Neural cell (in vitro differentiated cells): Measurements from ENCODE around the gene VPS39. TPM values are rescaled to one million over a fixed set of nuclear protein-coding genes. Genes with fewer than 3 reads are reported as not detected.

Source experiments
- H2AFZ ChIP-seq: fragments of 200-600, 300-800 bp; sonication (generic), shearing (Covaris generic); 2 replicates; pipeline ENCODE4 v1.6.0; 2014; ENCODE audit warnings: low read depth, mild to moderate bottlenecking, antibody characterized with exemption, low read length, moderate library complexity
- H3F3A ChIP-seq: fragments of 200-600 bp; shearing (Covaris generic); 2 replicates; pipeline ENCODE4 v1.6.1; 2016; ENCODE audit warnings: mild to moderate bottlenecking, moderate library complexity, mixed read lengths, antibody characterized with exemption, low read length; ENCODE audit not compliant: insufficient read depth, poor library complexity, severe bottlenecking
- H3K27ac ChIP-seq: fragments of 200-600, 300-800 bp; sonication (generic), shearing (Covaris generic); 2 replicates; pipeline ENCODE4 v1.5.1; 2014; ENCODE audit warnings: mild to moderate bottlenecking, low read length, moderate library complexity
- H3K27me3 ChIP-seq: fragments of 300-800, 200-600 bp; sonication (generic), shearing (Covaris generic); 2 replicates; pipeline ENCODE4 v1.6.0; 2014; ENCODE audit warnings: mild to moderate bottlenecking, low read depth, low read length, moderate library complexity; ENCODE audit not compliant: insufficient read depth
- H3K36me3 ChIP-seq: fragments of 300-800, 200-600 bp; sonication (generic), shearing (Covaris generic); 2 replicates; pipeline ENCODE4 v1.5.1; 2014; ENCODE audit warnings: mild to moderate bottlenecking, antibody characterized with exemption, low read length, moderate library complexity; ENCODE audit not compliant: insufficient read depth
- H3K4me2 ChIP-seq: fragments of 300-800, 200-600 bp; sonication (generic), shearing (Covaris generic); 2 replicates; pipeline ENCODE4 v1.6.0; 2014; ENCODE audit warnings: mild to moderate bottlenecking, low read length
- H3K4me3 ChIP-seq: fragments of 300-800, 200-600 bp; sonication (generic), shearing (Covaris generic); 2 replicates; pipeline ENCODE4 v1.5.1; 2014; ENCODE audit warnings: mild to moderate bottlenecking, low read length, moderate library complexity
- H3K79me2 ChIP-seq: fragments of 200-600 bp; shearing (Covaris generic); replicated peaks from 2 replicates; pipeline ENCODE4 v1.6.0; 2014; ENCODE audit warnings: mild to moderate bottlenecking, low read length, moderate library complexity; ENCODE audit not compliant: insufficient read depth
- H3K9ac ChIP-seq: fragments of 300-800, 200-600 bp; sonication (generic), shearing (Covaris generic); 2 replicates; pipeline ENCODE4 v1.6.1; 2016; ENCODE audit warnings: mild to moderate bottlenecking, low read length, mixed read lengths
- H3K9me2 ChIP-seq: fragments of 200-600 bp; shearing (Covaris generic); 2 replicates; pipeline ENCODE4 v1.6.1; 2016; ENCODE audit warnings: mild to moderate bottlenecking, low read length, mixed read lengths; ENCODE audit not compliant: insufficient read depth
- H3K9me3 ChIP-seq: fragments of 200-600, 300-800 bp; sonication (generic), shearing (Covaris generic); 2 replicates; pipeline ENCODE4 v1.6.1; 2016; ENCODE audit warnings: mild to moderate bottlenecking, mixed run types, low read length, moderate library complexity, mixed read lengths
- H4K20me1 ChIP-seq: fragments of 200-600 bp; shearing (Covaris generic); 2 replicates; pipeline ENCODE4 v1.6.1; 2016; ENCODE audit warnings: mild to moderate bottlenecking, mixed run types; ENCODE audit not compliant: insufficient read depth
- EP300 ChIP-seq: fragments of 450-650 bp; conservative IDR thresholded peaks from 2 replicates; pipeline ENCODE4 v1.6.1; 2014; ENCODE audit warnings: antibody characterized with exemption, mild to moderate bottlenecking, moderate library complexity; ENCODE audit not compliant: poor library complexity, severe bottlenecking
- EZH2 ChIP-seq: fragments of 200-600, 300-800 bp; shearing (Covaris generic), sonication (generic); IDR thresholded peaks from 2 replicates; pipeline ENCODE4 v1.6.1; 2014; ENCODE audit warnings: antibody characterized with exemption, low read length, borderline replicate concordance, mild to moderate bottlenecking; ENCODE audit not compliant: insufficient read depth, poor library complexity, severe bottlenecking
- MXI1 ChIP-seq: fragments of 450-650 bp; conservative IDR thresholded peaks from 2 replicates; pipeline ENCODE4 v1.6.1; 2014; ENCODE audit warnings: antibody characterized with exemption, mild to moderate bottlenecking; ENCODE audit not compliant: poor library complexity, severe bottlenecking
- POLR2AphosphoS5 ChIP-seq: IDR thresholded peaks from 2 replicates; pipeline ENCODE4 v1.6.1; 2012
- RAD21 ChIP-seq: fragments of 450-650 bp; conservative IDR thresholded peaks from 2 replicates; pipeline ENCODE4 v1.6.1; 2014; ENCODE audit warnings: antibody characterized with exemption, mild to moderate bottlenecking, moderate library complexity
- SMC3 ChIP-seq: fragments of 450-650 bp; conservative IDR thresholded peaks from 2 replicates; pipeline ENCODE4 v1.6.1; 2014; ENCODE audit warnings: antibody characterized with exemption, mild to moderate bottlenecking, moderate library complexity; ENCODE audit not compliant: poor library complexity
- TAF1 ChIP-seq: IDR thresholded peaks from 2 replicates; pipeline ENCODE4 v1.6.1; 2012; ENCODE audit warnings: low read depth
- polyA plus RNA-seq: library from polyadenylated mRNA; depleted of rRNA; stranded (reverse); fragments of >200 nt; gene quantifications from 2 replicates; pipeline ENCODE4 v1.2.3, GENCODE V29; 2014
- TF ChIP-seq, protein P1 (sequence below): IDR thresholded peaks from 2 replicates; pipeline ENCODE4 v1.6.1; 2012; ENCODE audit warnings: borderline replicate concordance
- TF ChIP-seq, protein P2 (sequence below): fragments of 450-650 bp; IDR thresholded peaks from 2 replicates; pipeline ENCODE4 v1.5.1; 2014; ENCODE audit warnings: antibody characterized with exemption, mild to moderate bottlenecking, moderate library complexity; ENCODE audit not compliant: poor library complexity, severe bottlenecking

The VPS39 gene
- polyA plus RNA-seq, 1 donor from 2014 or later: 59.9 TPM

DNA sequence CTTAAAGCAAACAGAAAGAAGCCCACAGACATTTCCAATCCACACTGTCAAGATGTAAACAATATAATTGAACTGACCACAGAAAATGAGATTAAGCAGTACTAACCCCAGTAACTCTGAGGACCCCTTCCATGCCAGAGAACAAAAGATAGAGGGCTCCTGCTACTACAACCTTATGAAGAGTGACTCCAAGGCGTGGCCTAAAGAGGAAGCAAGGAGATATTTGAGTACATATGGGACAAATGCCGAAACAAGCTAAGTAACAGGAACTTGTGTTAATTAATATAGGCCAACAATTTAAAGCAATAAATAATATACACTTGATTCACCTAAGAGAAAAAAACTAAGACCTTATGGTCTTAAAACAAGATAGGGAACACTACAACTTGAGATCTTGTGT is 25.0 kb upstream of the VPS39 start:
- Histone ChIP-seq H3K9me2 (no peaks in the 10 kb centered on the region), H3K36me3 (peaks cover 15% of the 10 kb centered on the region), H3K4me2 (no peak overlapping the region), H2AFZ (no peak overlapping the region), H3K79me2 (no peaks in the 10 kb centered on the region), H3K27me3 (no peaks in the 10 kb centered on the region), H3K9me3 (no peaks in the 10 kb centered on the region), H3K4me3 (no peak overlapping the region), H3K9ac (no peak overlapping the region), H3K27ac (no peak overlapping the region), H3F3A (no peaks in the 10 kb centered on the region), H4K20me1 (no peaks in the 10 kb centered on the region)
- TF ChIP-seq, protein P1, sequence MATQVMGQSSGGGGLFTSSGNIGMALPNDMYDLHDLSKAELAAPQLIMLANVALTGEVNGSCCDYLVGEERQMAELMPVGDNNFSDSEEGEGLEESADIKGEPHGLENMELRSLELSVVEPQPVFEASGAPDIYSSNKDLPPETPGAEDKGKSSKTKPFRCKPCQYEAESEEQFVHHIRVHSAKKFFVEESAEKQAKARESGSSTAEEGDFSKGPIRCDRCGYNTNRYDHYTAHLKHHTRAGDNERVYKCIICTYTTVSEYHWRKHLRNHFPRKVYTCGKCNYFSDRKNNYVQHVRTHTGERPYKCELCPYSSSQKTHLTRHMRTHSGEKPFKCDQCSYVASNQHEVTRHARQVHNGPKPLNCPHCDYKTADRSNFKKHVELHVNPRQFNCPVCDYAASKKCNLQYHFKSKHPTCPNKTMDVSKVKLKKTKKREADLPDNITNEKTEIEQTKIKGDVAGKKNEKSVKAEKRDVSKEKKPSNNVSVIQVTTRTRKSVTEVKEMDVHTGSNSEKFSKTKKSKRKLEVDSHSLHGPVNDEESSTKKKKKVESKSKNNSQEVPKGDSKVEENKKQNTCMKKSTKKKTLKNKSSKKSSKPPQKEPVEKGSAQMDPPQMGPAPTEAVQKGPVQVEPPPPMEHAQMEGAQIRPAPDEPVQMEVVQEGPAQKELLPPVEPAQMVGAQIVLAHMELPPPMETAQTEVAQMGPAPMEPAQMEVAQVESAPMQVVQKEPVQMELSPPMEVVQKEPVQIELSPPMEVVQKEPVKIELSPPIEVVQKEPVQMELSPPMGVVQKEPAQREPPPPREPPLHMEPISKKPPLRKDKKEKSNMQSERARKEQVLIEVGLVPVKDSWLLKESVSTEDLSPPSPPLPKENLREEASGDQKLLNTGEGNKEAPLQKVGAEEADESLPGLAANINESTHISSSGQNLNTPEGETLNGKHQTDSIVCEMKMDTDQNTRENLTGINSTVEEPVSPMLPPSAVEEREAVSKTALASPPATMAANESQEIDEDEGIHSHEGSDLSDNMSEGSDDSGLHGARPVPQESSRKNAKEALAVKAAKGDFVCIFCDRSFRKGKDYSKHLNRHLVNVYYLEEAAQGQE: no peak
- no peak for TF ChIP-seq EZH2
- TF ChIP-seq TAF1: no peak
- TF ChIP-seq POLR2AphosphoS5: no peak
- no peak for TF ChIP-seq RAD21
- TF ChIP-seq MXI1: no peak
- no peak for TF ChIP-seq SMC3
- TF ChIP-seq EP300: no peak
- TF ChIP-seq, protein P2, sequence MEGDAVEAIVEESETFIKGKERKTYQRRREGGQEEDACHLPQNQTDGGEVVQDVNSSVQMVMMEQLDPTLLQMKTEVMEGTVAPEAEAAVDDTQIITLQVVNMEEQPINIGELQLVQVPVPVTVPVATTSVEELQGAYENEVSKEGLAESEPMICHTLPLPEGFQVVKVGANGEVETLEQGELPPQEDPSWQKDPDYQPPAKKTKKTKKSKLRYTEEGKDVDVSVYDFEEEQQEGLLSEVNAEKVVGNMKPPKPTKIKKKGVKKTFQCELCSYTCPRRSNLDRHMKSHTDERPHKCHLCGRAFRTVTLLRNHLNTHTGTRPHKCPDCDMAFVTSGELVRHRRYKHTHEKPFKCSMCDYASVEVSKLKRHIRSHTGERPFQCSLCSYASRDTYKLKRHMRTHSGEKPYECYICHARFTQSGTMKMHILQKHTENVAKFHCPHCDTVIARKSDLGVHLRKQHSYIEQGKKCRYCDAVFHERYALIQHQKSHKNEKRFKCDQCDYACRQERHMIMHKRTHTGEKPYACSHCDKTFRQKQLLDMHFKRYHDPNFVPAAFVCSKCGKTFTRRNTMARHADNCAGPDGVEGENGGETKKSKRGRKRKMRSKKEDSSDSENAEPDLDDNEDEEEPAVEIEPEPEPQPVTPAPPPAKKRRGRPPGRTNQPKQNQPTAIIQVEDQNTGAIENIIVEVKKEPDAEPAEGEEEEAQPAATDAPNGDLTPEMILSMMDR: no peak

DNA sequence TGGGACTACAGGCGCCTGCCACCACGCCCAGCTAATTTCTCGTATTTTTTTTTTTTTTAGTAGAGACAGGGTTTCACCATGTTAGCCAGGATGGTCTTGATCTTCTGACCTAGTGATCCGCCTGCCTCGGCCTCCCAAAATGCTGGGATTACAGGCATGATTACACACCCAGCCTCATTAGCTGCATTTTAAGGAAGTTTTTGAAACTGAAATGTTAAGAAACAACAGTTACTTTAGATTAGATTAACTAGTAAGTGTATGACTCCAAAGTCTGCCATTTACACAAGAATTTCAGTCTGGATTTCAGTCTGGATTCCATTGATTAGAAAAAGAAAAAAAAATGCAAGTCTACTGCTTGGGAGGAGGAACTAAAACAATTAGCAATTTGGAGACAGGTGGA is 24.5 kb upstream of the VPS39 start:
- H3K79me2 ChIP-seq: no peaks in the 10 kb centered on the region
- no peaks in the 10 kb centered on the region for H3K9me2 ChIP-seq
- no peaks in the 10 kb centered on the region for H3K27me3 ChIP-seq
- no peak for TF ChIP-seq RAD21
- TF ChIP-seq, protein P1: no peak
- no peak for TF ChIP-seq EP300
- no peak for TF ChIP-seq POLR2AphosphoS5
- TF ChIP-seq MXI1: no peak
- no peak for TF ChIP-seq EZH2
- TF ChIP-seq SMC3: no peak
- no peak for TF ChIP-seq TAF1
- TF ChIP-seq, protein P2: no peak
- H3F3A ChIP-seq: no peaks in the 10 kb centered on the region
- no peak overlapping the region for H2AFZ ChIP-seq
- H3K4me3 ChIP-seq: no peak overlapping the region
- H3K27ac ChIP-seq: no peak overlapping the region
- no peak overlapping the region for H3K9ac ChIP-seq
- no peak overlapping the region for H3K4me2 ChIP-seq
- peaks cover 15% of the 10 kb centered on the region for H3K36me3 ChIP-seq
- no peaks in the 10 kb centered on the region for H3K9me3 ChIP-seq
- no peaks in the 10 kb centered on the region for H4K20me1 ChIP-seq
